Liver (tissue), 3 donors: ENCODE data around the gene TMPRSS7.

ENCODE experiments used
- ATF3 ChIP-seq: IDR thresholded peaks from 2 replicates; pipeline ENCODE4 v1.6.1; 2016; ENCODE audit warnings: antibody characterized with exemption
- CTCF ChIP-seq: fragments of 150-350 bp; IDR thresholded peaks from 2 replicates; pipeline ENCODE4 v1.5.1; 2017; ENCODE audit warnings: improper control_type of control experiment, low read depth, low read length; ENCODE audit not compliant: missing input control
- GABPA ChIP-seq, 2 donors: IDR thresholded peaks in 1 of 2; conservative IDR thresholded peaks in 1 of 2; 2 replicates each; pipeline ENCODE4 v1.6.1; 2016; ENCODE audit warnings: antibody characterized with exemption in 2 of 2, mild to moderate bottlenecking in 1 of 2, moderate library complexity in 1 of 2
- JUND ChIP-seq, 2 donors: IDR thresholded peaks; 2 replicates each; pipeline ENCODE4 v1.6.1; 2016; ENCODE audit warnings: antibody characterized with exemption in 2 of 2
- MAX ChIP-seq: IDR thresholded peaks from 2 replicates; pipeline ENCODE4 v1.6.1; 2016; ENCODE audit warnings: antibody characterized with exemption
- RAD21 ChIP-seq, 2 donors: IDR thresholded peaks; 2 replicates each; pipeline ENCODE4 v1.6.1; 2016; ENCODE audit warnings: antibody characterized with exemption in 2 of 2, mild to moderate bottlenecking in 2 of 2
- REST ChIP-seq: IDR thresholded peaks from 2 replicates; pipeline ENCODE4 v1.6.1; 2016; ENCODE audit warnings: antibody characterized with exemption, mild to moderate bottlenecking
- RXRA ChIP-seq, 2 donors: IDR thresholded peaks; 2 replicates each; pipeline ENCODE4 v1.6.1; 2017 to 2018; ENCODE audit warnings: antibody characterized with exemption in 2 of 2, mild to moderate bottlenecking in 1 of 2
- SP1 ChIP-seq: IDR thresholded peaks from 2 replicates; pipeline ENCODE4 v1.6.1; 2018; ENCODE audit warnings: antibody characterized with exemption, mild to moderate bottlenecking
- TAF1 ChIP-seq: conservative IDR thresholded peaks from 2 replicates; pipeline ENCODE4 v1.6.1; 2016; ENCODE audit warnings: antibody characterized with exemption, mild to moderate bottlenecking
- YY1 ChIP-seq: IDR thresholded peaks from 2 replicates; pipeline ENCODE4 v1.6.1; 2016; ENCODE audit warnings: antibody characterized with exemption, mild to moderate bottlenecking
- ZBTB33 ChIP-seq: IDR thresholded peaks from 2 replicates; pipeline ENCODE4 v1.6.1; 2016; ENCODE audit warnings: antibody characterized with exemption
- donor health status: healthy.
- donor health status: healthy.

GRCh38 chr3:112104774-112105173 is 70.2 kb downstream of the TMPRSS7 start:
- no peak for TF ChIP-seq CTCF
- no peak for TF ChIP-seq RAD21 (IDR thresholded peaks at IDR 0.05)
- TF ChIP-seq YY1, result no peak
- no peak for TF ChIP-seq SP1
- TF ChIP-seq GABPA (IDR thresholded peaks at IDR 0.05 in 1 of 2, conservative IDR thresholded peaks at IDR 0.05 in 1 of 2), result no peak
- TF ChIP-seq JUND (IDR thresholded peaks at IDR 0.05), result no peak
- no peak for TF ChIP-seq REST
- no peak for TF ChIP-seq ZBTB33
- TF ChIP-seq TAF1, result no peak
- TF ChIP-seq ATF3, result no peak
- TF ChIP-seq MAX, result no peak
- no peak for TF ChIP-seq RXRA (IDR thresholded peaks at IDR 0.05)
